IMR-90 (cell line): ENCODE measurements around the gene TSN. TPM values are rescaled to one million over a fixed set of nuclear protein-coding genes. Genes with fewer than 3 reads are reported as not detected.

Experiments
- BHLHE40 ChIP-seq: fragments of 150-350 bp; IDR thresholded peaks from 2 replicates; pipeline ENCODE4 v1.6.1; 2016; ENCODE audit warnings: mild to moderate bottlenecking, low read depth, low read length
- FOS ChIP-seq: fragments of 150-350 bp; IDR thresholded peaks from 2 replicates; pipeline ENCODE4 v1.6.1; 2016; ENCODE audit warnings: low read depth, low read length
- MAFK ChIP-seq: IDR thresholded peaks from 2 replicates; pipeline ENCODE4 v1.6.1; 2012; ENCODE audit warnings: low read depth, low read length, improper control_type of control experiment
- MAZ ChIP-seq: IDR thresholded peaks from 2 replicates; pipeline ENCODE4 v1.6.1; 2012; ENCODE audit warnings: low read depth, mild to moderate bottlenecking, low read length, improper control_type of control experiment, moderate library complexity, borderline replicate concordance
- polyA plus RNA-seq, 3 experiments: library from polyadenylated mRNA; depleted of rRNA; stranded (reverse); fragments of >200 nt; gene quantifications; 2 replicates each; pipeline ENCODE4 v1.2.3, GENCODE V29; 2012; ENCODE audit warnings: low replicate concordance in 1 of 3
- total RNA-seq: library from RNA; depleted of rRNA; stranded (reverse); fragments of >200 nt; gene quantifications from 2 replicates; pipeline ENCODE4 v1.2.3, GENCODE V29; 2012
- TF ChIP-seq, protein P1 (sequence below): fragments of 150-350 bp; IDR thresholded peaks from 2 replicates; pipeline ENCODE4 v1.6.1; 2017; ENCODE audit warnings: mild to moderate bottlenecking, antibody characterized with exemption, low read length, low read depth

Gene TSN
- total and polyA plus RNA-seq, 2 of the 4 experiments (the other 2 are of a cell fraction), result 31.0 to 56.3 TPM

DNA sequence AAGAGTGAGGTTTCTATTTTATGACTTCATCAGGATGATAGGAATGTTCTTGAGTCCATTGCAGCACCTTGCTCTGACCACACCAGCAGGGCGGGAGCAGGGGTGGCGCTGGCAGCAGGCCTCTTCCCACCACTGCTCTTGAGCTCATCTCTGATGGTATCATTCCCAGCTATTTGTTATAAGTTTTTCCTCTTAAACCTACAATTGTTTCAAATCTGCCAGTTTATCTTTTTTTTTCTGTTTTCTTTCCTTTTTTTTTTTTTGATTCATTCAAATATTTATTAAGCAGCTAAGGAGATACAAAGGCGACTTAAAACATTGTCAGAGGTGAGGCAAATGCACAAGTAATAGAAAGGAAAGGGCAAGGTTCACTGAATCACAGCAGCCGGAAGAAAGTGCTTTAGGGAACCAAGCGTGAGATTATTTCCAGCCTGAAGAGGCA is 47.5 kb upstream of the TSN start (continued):
- TF ChIP-seq, protein P1, sequence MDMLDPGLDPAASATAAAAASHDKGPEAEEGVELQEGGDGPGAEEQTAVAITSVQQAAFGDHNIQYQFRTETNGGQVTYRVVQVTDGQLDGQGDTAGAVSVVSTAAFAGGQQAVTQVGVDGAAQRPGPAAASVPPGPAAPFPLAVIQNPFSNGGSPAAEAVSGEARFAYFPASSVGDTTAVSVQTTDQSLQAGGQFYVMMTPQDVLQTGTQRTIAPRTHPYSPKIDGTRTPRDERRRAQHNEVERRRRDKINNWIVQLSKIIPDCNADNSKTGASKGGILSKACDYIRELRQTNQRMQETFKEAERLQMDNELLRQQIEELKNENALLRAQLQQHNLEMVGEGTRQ, result no peak
- TF ChIP-seq MAFK, result no peak
- no peak for TF ChIP-seq BHLHE40
- no peak for TF ChIP-seq MAZ
- TF ChIP-seq FOS, result no peak
